Thyroid gland (tissue), 4 donors: Measurements from ENCODE around the gene KRT85.

ENCODE experiments used
- CTCF ChIP-seq, 6 experiments: fragments of 200-600 bp in 3 of 6; fragments of 450-650 bp in 3 of 6; sonication (generic) in 3 of 6; IDR thresholded peaks; one replicate each; pipeline ENCODE4 v1.5.1; 2016 to 2019; ENCODE audit warnings: antibody characterized with exemption in 6 of 6, mild to moderate bottlenecking in 2 of 6, inconsistent platforms in 1 of 6, moderate library complexity in 1 of 6
- POLR2A ChIP-seq, 2 donors: fragments of 450-650 bp; IDR thresholded peaks; one replicate each; pipeline ENCODE4 v1.6.1; 2017; ENCODE audit warnings: antibody characterized with exemption in 2 of 2, mild to moderate bottlenecking in 2 of 2, moderate library complexity in 1 of 2

DNA sequence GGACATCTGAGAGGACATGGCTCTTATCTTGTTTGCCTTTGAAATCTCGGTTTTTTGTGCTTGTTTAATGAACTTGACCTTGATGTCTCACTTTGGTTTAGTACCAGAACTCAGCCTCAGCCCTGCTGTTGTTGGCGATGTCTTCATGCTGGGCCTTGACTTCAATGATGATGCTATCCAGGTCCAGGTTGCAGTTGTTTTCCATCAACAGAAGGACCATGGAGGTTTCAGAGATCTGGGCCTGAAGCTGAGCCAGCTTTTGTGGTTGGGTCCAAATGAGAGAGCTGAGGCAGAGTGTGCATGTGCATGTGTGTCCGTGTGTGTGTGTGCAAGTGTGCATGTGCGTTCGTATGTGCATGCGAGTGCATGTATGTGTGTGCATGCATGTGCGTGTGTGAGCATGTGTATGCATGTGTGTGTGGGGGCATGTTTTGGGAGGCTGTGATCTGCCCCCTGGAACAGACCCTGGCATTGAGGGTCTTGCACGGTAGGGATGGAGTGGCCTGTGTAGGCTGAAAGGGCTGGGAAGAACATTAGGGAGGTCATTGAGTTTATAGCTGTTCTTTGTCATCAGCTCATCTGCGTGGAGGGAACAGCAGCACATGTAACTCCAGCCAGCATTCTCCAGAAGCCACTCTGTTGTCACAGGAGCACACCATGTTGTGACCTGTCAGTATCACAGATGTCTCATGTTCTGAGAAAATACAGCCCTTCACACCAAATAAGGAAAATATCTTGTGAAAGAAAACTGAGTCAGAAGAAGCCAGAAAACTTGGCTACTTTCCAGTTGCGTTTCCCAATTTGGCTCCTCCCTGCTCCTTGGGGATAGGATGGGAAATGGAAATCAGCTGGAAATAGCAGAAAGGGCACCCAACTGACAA is 48.8 kb upstream of the KRT85 start:
- no peak for TF ChIP-seq CTCF (IDR thresholded peaks at IDR 0.05)
- TF ChIP-seq POLR2A (IDR thresholded peaks at IDR 0.05) = no peak
